Measurements from ENCODE around the gene KCNH1. TPM values are rescaled to one million over a fixed set of nuclear protein-coding genes. Genes with fewer than 3 reads are reported as not detected.
A peak's percentile ranks its signal among the peaks of the same experiment; 100 is the strongest.

KCNH1 gene
- polyA plus RNA-seq, 2 donors, result 0.06 to 0.08 TPM

- Histone ChIP-seq H3K9me3 (ENCODE audit: control insufficient read depth in 2 of 2, insufficient read depth in 1 of 2, low read depth in 1 of 2, low read length in 1 of 2) (no peaks in the 10 kb centered on the region), H3K27ac (ENCODE audit: low read depth in 2 of 2, low read length in 1 of 2) (no peak overlapping the region), H3K27me3 (ENCODE audit: control insufficient read depth in 1 of 2, insufficient read depth in 2 of 2, low read length in 2 of 2) (no peaks in the 10 kb centered on the region), H3K4me3 (ENCODE audit: low read depth in 1 of 2, low read length in 2 of 2) (no peak overlapping the region), H3K36me3 (ENCODE audit: control insufficient read depth in 2 of 2, insufficient read depth in 2 of 2, low read length in 1 of 2) (no peaks in the 10 kb centered on the region), H3K4me1 (ENCODE audit: control insufficient read depth in 2 of 2, insufficient read depth in 2 of 2, low read length in 1 of 2) (no peaks in the 10 kb centered on the region)
- 79 to 88% methylated on average over 5 of the region's 5 CpGs for WGBS, 2 donors
Measured at GRCh38 chr1:210771131-210771530, 362.8 kb downstream of the KCNH1 start.

- no peaks in the 10 kb centered on the region for H3K9me3 ChIP-seq (ENCODE audit: control insufficient read depth in 2 of 2, insufficient read depth in 1 of 2, low read depth in 1 of 2, low read length in 1 of 2)
- no peaks in the 10 kb centered on the region for H3K36me3 ChIP-seq (ENCODE audit: control insufficient read depth in 2 of 2, insufficient read depth in 2 of 2, low read length in 1 of 2)
- H3K27me3 ChIP-seq (ENCODE audit: control insufficient read depth in 1 of 2, insufficient read depth in 2 of 2, low read length in 2 of 2), result no peaks in the 10 kb centered on the region
- no peaks in the 10 kb centered on the region for H3K4me1 ChIP-seq (ENCODE audit: control insufficient read depth in 2 of 2, insufficient read depth in 2 of 2, low read length in 1 of 2)
- no peak overlapping the region for H3K27ac ChIP-seq (ENCODE audit: low read depth in 2 of 2, low read length in 1 of 2)
- WGBS, 2 donors, result 89 to 91% methylated on average over 9 of the region's 9 CpGs
- H3K4me3 ChIP-seq (ENCODE audit: low read depth in 1 of 2, low read length in 2 of 2), result no peak overlapping the region
Measured at GRCh38 chr1:210770396-210770984, 363.5 kb downstream of the KCNH1 start.

GRCh38 chr1:210769473-210769872 is 364.5 kb downstream of the KCNH1 start:
- no peaks in the 10 kb centered on the region for H3K9me3 ChIP-seq (ENCODE audit: control insufficient read depth in 2 of 2, insufficient read depth in 1 of 2, low read depth in 1 of 2, low read length in 1 of 2)
- H3K27me3 ChIP-seq (ENCODE audit: control insufficient read depth in 1 of 2, insufficient read depth in 2 of 2, low read length in 2 of 2), result no peaks in the 10 kb centered on the region
- no peaks in the 10 kb centered on the region for H3K4me1 ChIP-seq (ENCODE audit: control insufficient read depth in 2 of 2, insufficient read depth in 2 of 2, low read length in 1 of 2)
- H3K36me3 ChIP-seq (ENCODE audit: control insufficient read depth in 2 of 2, insufficient read depth in 2 of 2, low read length in 1 of 2), result no peaks in the 10 kb centered on the region
- no peak overlapping the region for H3K27ac ChIP-seq (ENCODE audit: low read depth in 2 of 2, low read length in 1 of 2)
- no peak overlapping the region for H3K4me3 ChIP-seq (ENCODE audit: low read depth in 1 of 2, low read length in 2 of 2)
- WGBS, 2 donors, result 79 to 83% methylated on average over 4 of the region's 4 CpGs

- 43 to 44% methylated on average over 2 of the region's 2 CpGs for WGBS, 2 donors
- no peaks in the 10 kb centered on the region for H3K36me3 ChIP-seq (ENCODE audit: control insufficient read depth in 2 of 2, insufficient read depth in 2 of 2, low read length in 1 of 2)
- H3K4me1 ChIP-seq (ENCODE audit: control insufficient read depth in 2 of 2, insufficient read depth in 2 of 2, low read length in 1 of 2), result no peaks in the 10 kb centered on the region
Measured at GRCh38 chr1:210764536-210764935, 369.4 kb downstream of the KCNH1 start.

GRCh38 chr1:210758761-210759160 is 375.2 kb downstream of the KCNH1 start:
- Histone ChIP-seq H3K4me1 (ENCODE audit: control insufficient read depth in 2 of 2, insufficient read depth in 2 of 2, low read length in 1 of 2) (peaks cover 0 to 4% of the 10 kb centered on the region in 2 donors), H3K9me3 (ENCODE audit: control insufficient read depth in 2 of 2, insufficient read depth in 1 of 2, low read depth in 1 of 2, low read length in 1 of 2) (peaks cover 0 to 3% of the 10 kb centered on the region in 2 donors), H3K36me3 (ENCODE audit: control insufficient read depth in 2 of 2, insufficient read depth in 2 of 2, low read length in 1 of 2) (no peaks in the 10 kb centered on the region), H3K4me3 (ENCODE audit: low read depth in 1 of 2, low read length in 2 of 2) (no peak overlapping the region), H3K27me3 (ENCODE audit: control insufficient read depth in 1 of 2, insufficient read depth in 2 of 2, low read length in 2 of 2) (no peaks in the 10 kb centered on the region), H3K27ac (ENCODE audit: low read depth in 2 of 2, low read length in 1 of 2) (no peak overlapping the region)
- 47 to 55% methylated on average over 4 of the region's 4 CpGs for WGBS, 2 donors

More at GRCh38 chr1:210764536-210764935, 369.4 kb downstream of the KCNH1 start:
- H3K9me3 ChIP-seq (ENCODE audit: control insufficient read depth in 2 of 2, insufficient read depth in 1 of 2, low read depth in 1 of 2, low read length in 1 of 2), result peaks cover 0 to 3% of the 10 kb centered on the region in 2 donors
- H3K4me3 ChIP-seq (ENCODE audit: low read depth in 1 of 2, low read length in 2 of 2), result no peak overlapping the region
- no peak overlapping the region for H3K27ac ChIP-seq (ENCODE audit: low read depth in 2 of 2, low read length in 1 of 2)
- H3K27me3 ChIP-seq (ENCODE audit: control insufficient read depth in 1 of 2, insufficient read depth in 2 of 2, low read length in 2 of 2), result no peaks in the 10 kb centered on the region

- WGBS, 2 donors, result 86 to 94% methylated on average over 1 of the region's 1 CpG
- Histone ChIP-seq H3K36me3 (ENCODE audit: control insufficient read depth in 2 of 2, insufficient read depth in 2 of 2, low read length in 1 of 2) (no peaks in the 10 kb centered on the region), H3K27me3 (ENCODE audit: control insufficient read depth in 1 of 2, insufficient read depth in 2 of 2, low read length in 2 of 2) (no peaks in the 10 kb centered on the region), H3K9me3 (ENCODE audit: control insufficient read depth in 2 of 2, insufficient read depth in 1 of 2, low read depth in 1 of 2, low read length in 1 of 2) (peaks cover 0 to 3% of the 10 kb centered on the region in 2 donors), H3K4me1 (ENCODE audit: control insufficient read depth in 2 of 2, insufficient read depth in 2 of 2, low read length in 1 of 2) (peaks cover 0 to 4% of the 10 kb centered on the region in 2 donors), H3K4me3 (ENCODE audit: low read depth in 1 of 2, low read length in 2 of 2) (no peak overlapping the region), H3K27ac (ENCODE audit: low read depth in 2 of 2, low read length in 1 of 2) (no peak overlapping the region)
Measured at GRCh38 chr1:210758261-210758660, 375.7 kb downstream of the KCNH1 start.

GRCh38 chr1:210757677-210758076 is 376.3 kb downstream of the KCNH1 start:
- Histone ChIP-seq H3K4me3 (ENCODE audit: low read depth in 1 of 2, low read length in 2 of 2) (no peak overlapping the region), H3K36me3 (ENCODE audit: control insufficient read depth in 2 of 2, insufficient read depth in 2 of 2, low read length in 1 of 2) (no peaks in the 10 kb centered on the region), H3K27me3 (ENCODE audit: control insufficient read depth in 1 of 2, insufficient read depth in 2 of 2, low read length in 2 of 2) (no peaks in the 10 kb centered on the region), H3K27ac (ENCODE audit: low read depth in 2 of 2, low read length in 1 of 2) (no peak overlapping the region), H3K9me3 (ENCODE audit: control insufficient read depth in 2 of 2, insufficient read depth in 1 of 2, low read depth in 1 of 2, low read length in 1 of 2) (peaks cover 0 to 3% of the 10 kb centered on the region in 2 donors), H3K4me1 (ENCODE audit: control insufficient read depth in 2 of 2, insufficient read depth in 2 of 2, low read length in 1 of 2) (peaks cover 0 to 4% of the 10 kb centered on the region in 2 donors)
- 83 to 96% methylated on average over 1 of the region's 1 CpG for WGBS, 2 donors

- H3K9me3 ChIP-seq (ENCODE audit: control insufficient read depth in 2 of 2, insufficient read depth in 1 of 2, low read depth in 1 of 2, low read length in 1 of 2), result peaks cover 0 to 3% of the 10 kb centered on the region in 2 donors
- WGBS, 2 donors, result 90 to 95% methylated on average over 4 of the region's 4 CpGs
- H3K4me1 ChIP-seq (ENCODE audit: control insufficient read depth in 2 of 2, insufficient read depth in 2 of 2, low read length in 1 of 2), result peaks cover 0 to 6% of the 10 kb centered on the region in 2 donors
- no peak overlapping the region for H3K4me3 ChIP-seq (ENCODE audit: low read depth in 1 of 2, low read length in 2 of 2)
- H3K36me3 ChIP-seq (ENCODE audit: control insufficient read depth in 2 of 2, insufficient read depth in 2 of 2, low read length in 1 of 2), result no peaks in the 10 kb centered on the region
- no peak overlapping the region for H3K27ac ChIP-seq (ENCODE audit: low read depth in 2 of 2, low read length in 1 of 2)
- no peaks in the 10 kb centered on the region for H3K27me3 ChIP-seq (ENCODE audit: control insufficient read depth in 1 of 2, insufficient read depth in 2 of 2, low read length in 2 of 2)
Measured at GRCh38 chr1:210755991-210756659, 377.8 kb downstream of the KCNH1 start.

GRCh38 chr1:210754878-210755665 is 378.9 kb downstream of the KCNH1 start:
- H3K4me3 ChIP-seq (ENCODE audit: low read depth in 1 of 2, low read length in 2 of 2), result no peak overlapping the region
- no peaks in the 10 kb centered on the region for H3K36me3 ChIP-seq (ENCODE audit: control insufficient read depth in 2 of 2, insufficient read depth in 2 of 2, low read length in 1 of 2)
- H3K27me3 ChIP-seq (ENCODE audit: control insufficient read depth in 1 of 2, insufficient read depth in 2 of 2, low read length in 2 of 2), result no peaks in the 10 kb centered on the region
- H3K27ac ChIP-seq (ENCODE audit: low read depth in 2 of 2, low read length in 1 of 2), result peak overlapping the region; percentile 24 to 38
- H3K4me1 ChIP-seq (ENCODE audit: control insufficient read depth in 2 of 2, insufficient read depth in 2 of 2, low read length in 1 of 2), result peaks cover 0 to 6% of the 10 kb centered on the region in 2 donors
- peaks cover 0 to 3% of the 10 kb centered on the region in 2 donors for H3K9me3 ChIP-seq (ENCODE audit: control insufficient read depth in 2 of 2, insufficient read depth in 1 of 2, low read depth in 1 of 2, low read length in 1 of 2)
- WGBS, 2 donors, result 25 to 30% methylated on average over 8 of the region's 8 CpGs
